Activated CD4-positive, alpha-beta memory T cell treated with anti-CD3 and anti-CD28 coated beads, Interleukin-2, amount 10 ng/mL, durations not matched to agents 7 days and 5 days (primary cell): ENCODE data around the gene PLCB3. TPM values are rescaled to one million over a fixed set of nuclear protein-coding genes. Genes with fewer than 3 reads are reported as not detected.

Source experiments
- CTCF ChIA-PET: fragments of 350-600 bp; sonication (Branson Sonifier 250); formaldehyde crosslinking; loops from one replicate; lab custom pipeline; 2021; ENCODE audit warnings: antibody characterized with exemption, inconsistent platforms; lab: Charles Lee
- POLR2A ChIA-PET: fragments of 350-600 bp; sonication (Branson Sonifier 250); formaldehyde crosslinking; loops from one replicate; lab custom pipeline; 2021; ENCODE audit warnings: antibody characterized with exemption; lab: Charles Lee
- DNase-seq: peaks from one replicate; pipeline ENCODE4 v3.0.0-alpha.2; 2020
- H3K27ac Mint-ChIP-seq: one replicate; pipeline ENCODE4 v1.8.0; 2021; ENCODE audit warnings: mild to moderate bottlenecking, mixed read lengths
- H3K27me3 Mint-ChIP-seq: one replicate; pipeline ENCODE4 v1.8.0; 2021; ENCODE audit warnings: mixed read lengths
- H3K36me3 Mint-ChIP-seq: one replicate; pipeline ENCODE4 v1.8.0; 2021; ENCODE audit warnings: low read depth, mixed read lengths
- H3K4me1 Mint-ChIP-seq: one replicate; pipeline ENCODE4 v1.8.0; 2021; ENCODE audit warnings: mixed read lengths
- H3K4me3 Mint-ChIP-seq: one replicate; pipeline ENCODE4 v1.8.0; 2021; ENCODE audit warnings: mild to moderate bottlenecking, mixed read lengths
- H3K9me3 Mint-ChIP-seq: one replicate; pipeline ENCODE4 v1.8.0; 2021; ENCODE audit warnings: mixed read lengths
- total RNA-seq, 2 experiments: library from RNA; stranded (reverse); gene quantifications; one replicate each; pipeline ENCODE4 v1.2.3, GENCODE V29; 2021

PLCB3 gene
- total RNA-seq, 2 experiments from 2014 or later: 12.5 to 14.0 TPM

DNA sequence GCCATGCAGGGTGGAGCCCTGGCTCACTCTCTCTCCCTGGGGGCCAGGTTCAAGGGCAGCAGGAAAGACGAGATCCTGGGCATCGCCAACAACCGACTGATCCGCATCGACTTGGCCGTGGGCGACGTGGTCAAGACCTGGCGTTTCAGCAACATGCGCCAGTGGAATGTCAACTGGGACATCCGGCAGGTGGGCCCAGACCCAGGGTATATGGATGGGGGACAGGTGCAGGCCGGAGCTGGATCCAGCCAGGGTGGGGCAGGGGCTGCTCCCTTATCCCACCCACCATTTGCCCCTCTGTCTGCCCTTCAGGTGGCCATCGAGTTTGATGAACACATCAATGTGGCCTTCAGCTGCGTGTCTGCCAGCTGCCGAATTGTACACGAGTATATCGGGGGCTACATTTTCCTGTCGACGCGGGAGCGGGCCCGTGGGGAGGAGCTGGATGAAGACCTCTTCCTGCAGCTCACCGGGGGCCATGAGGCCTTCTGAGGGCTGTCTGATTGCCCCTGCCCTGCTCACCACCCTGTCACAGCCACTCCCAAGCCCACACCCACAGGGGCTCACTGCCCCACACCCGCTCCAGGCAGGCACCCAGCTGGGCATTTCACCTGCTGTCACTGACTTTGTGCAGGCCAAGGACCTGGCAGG, 28.2 kb upstream of the PLCB3 start:
- CTCF ChIA-PET: interaction anchor here (0.9 to 1.4 kb wide), 3 partner anchors 9 to 27 kb away, joined by 3 to 4 read pairs (median 4); no protein-coding TSS in a partner anchor
- no peak overlapping the region for H3K4me3 Mint-ChIP-seq
- H3K36me3 Mint-ChIP-seq: peaks cover 24% of the 10 kb centered on the region
- DNase-seq: no peak
- POLR2A ChIA-PET: interaction anchor here (0.9 to 14.6 kb wide), 12 partner anchors 8 to 117 kb away, joined by 3 to 275 read pairs (median 6); partner anchors contain the start of genes CCDC88B, FERMT3, FKBP2 and PPP1R14B
- H3K9me3 Mint-ChIP-seq: no peaks in the 10 kb centered on the region
- H3K4me1 Mint-ChIP-seq: peaks cover 24% of the 10 kb centered on the region
- H3K27me3 Mint-ChIP-seq: no peaks in the 10 kb centered on the region
- H3K27ac Mint-ChIP-seq: no peak overlapping the region

DNA sequence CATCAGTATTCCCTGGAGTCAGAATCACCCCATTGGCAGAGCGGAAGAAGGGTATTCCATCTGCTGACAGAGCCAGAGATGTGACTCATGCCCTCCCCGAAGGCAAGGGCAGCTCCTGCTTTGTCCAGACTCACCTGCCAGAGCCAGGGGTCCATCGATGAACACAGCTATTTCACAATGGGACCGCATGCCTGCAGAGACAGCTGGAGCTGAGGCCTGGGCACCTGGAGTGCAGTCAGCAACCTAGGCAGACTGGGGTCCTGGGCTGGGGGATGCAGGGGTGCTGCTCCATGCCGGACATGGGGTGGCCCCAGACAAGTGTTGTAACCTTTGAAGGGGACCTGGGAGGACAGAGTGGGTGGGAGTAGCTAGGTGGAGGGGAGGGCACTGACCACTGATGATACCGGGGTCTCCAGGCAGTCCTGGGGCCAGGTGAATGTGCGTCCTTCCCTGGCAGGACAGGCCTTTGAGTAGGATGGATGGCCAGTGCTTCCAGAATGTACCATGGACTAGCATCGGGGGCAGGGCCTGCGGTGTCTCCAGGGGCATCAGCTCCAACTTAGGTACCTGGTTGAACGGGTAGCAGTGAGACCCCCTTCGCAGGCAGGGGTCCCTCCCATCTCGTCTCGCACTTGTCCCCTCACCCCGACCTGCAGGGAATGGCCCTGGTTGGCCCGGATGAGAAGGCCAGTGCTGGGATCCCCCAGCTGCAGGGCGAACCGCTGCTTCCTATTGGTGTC, 27.0 kb upstream of the PLCB3 start:
- peak overlapping the region; percentile 58 for H3K27ac Mint-ChIP-seq
- H3K36me3 Mint-ChIP-seq: peaks cover 17% of the 10 kb centered on the region
- no peak for DNase-seq
- peaks cover 30% of the 10 kb centered on the region for H3K4me1 Mint-ChIP-seq
- ChIA-PET CTCF (interaction anchor here (0.9 to 1.4 kb wide), 3 partner anchors 10 to 26 kb away, joined by 3 to 4 read pairs (median 4); no protein-coding TSS in a partner anchor), POLR2A (interaction anchor here (0.8 to 14.6 kb wide), 18 partner anchors 8 to 116 kb away, joined by 3 to 275 read pairs (median 6); partner anchors contain the start of genes CCDC88B, FERMT3, FKBP2 and GPR137)
- no peaks in the 10 kb centered on the region for H3K27me3 Mint-ChIP-seq
- H3K4me3 Mint-ChIP-seq: peak overlapping the region; percentile 88
- no peaks in the 10 kb centered on the region for H3K9me3 Mint-ChIP-seq

DNA sequence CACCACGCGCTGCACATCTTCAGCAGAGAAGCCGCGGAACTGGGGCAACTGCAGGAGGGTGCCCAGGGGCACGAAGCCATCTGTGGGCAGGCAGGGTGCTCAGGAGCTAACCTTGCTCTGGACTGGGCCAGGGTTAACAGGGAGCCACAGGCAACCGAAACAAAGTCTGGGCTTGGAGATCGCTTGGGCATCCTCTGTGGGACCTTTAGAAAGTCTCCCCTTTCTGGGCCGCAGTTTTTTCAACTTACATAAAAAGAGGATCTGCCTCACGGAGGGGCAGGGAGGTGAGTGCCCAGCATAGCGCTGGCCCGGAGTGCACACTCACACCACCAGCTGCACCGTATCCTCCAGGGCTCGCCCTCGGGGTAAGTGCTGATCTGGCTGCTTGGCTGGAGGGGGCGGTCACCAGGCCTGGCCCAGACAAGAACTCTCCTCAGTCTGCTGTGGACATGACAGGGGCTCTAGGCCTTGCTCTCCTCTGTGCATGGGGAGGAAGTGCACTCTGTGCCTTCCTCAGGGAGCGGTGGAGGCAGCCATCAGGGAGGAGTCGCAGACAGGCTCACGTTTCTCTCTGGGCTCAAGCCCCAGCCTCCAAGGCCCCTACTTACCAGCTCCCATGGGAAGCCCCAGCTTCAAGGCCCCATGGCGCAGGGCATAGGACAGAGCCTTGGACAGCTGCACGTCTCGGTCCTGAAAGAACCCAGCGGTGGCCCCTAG, 26.3 kb upstream of the PLCB3 start:
- Mint-ChIP-seq H3K4me1 (peaks cover 36% of the 10 kb centered on the region), H3K4me3 (peak overlapping the region; percentile 88), H3K27ac (peak overlapping the region; percentile 79), H3K27me3 (no peaks in the 10 kb centered on the region), H3K9me3 (no peaks in the 10 kb centered on the region), H3K36me3 (peaks cover 18% of the 10 kb centered on the region)
- POLR2A ChIA-PET: interaction anchor here (0.8 to 14.6 kb wide), 14 partner anchors 9 to 93 kb away, joined by 3 to 275 read pairs (median 10); partner anchors contain the start of genes FERMT3, FKBP2, GPR137 and PLCB3
- CTCF ChIA-PET: no interaction called here
- DNase-seq: no peak

DNA sequence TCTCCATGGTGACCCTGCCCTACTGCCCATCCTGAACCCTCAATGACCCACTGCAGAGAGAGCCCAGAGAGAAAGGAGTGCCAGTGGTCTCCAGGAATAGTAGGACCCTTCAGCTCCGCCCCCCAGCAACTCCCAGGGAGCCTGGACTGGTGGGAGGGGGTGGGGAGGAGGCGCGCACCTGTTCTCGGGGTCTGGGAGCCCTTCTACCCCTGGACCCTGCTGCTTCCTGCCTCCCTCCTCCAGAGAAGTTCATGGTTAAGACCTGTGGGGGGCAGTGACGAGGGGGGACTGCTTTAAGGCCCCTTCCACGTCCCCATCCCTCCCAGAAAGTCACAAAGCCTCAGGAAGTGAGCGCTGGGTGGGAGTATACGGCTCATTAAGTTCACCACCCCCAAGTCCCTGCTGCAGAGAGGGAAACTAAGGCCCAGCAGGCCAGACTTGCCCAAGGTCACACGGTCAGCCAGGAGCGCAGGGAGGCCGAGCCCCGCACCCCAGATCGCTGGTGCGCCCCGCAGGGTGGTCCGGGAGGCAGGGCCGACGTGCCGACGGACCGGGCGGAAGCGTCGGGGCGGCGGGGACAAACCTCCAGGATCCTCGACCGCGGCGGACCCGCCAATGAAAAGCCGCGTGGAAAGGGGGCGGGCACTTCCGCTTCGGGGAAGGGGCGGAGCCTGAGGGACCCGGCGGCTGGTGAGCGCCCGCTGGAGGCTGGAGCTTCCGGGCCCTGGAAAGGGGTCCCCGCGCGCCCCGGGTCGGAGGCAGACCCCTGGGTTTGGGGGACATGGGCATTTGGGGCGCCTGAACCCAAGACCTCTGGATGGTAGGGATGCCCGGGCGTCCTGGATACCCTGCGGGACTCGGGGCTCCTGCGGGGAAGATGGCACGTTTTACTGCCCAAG, 25.5 kb upstream of the PLCB3 start, which contains the start of the genes NUDT22 and TRPT1:
NUDT22 (plus strand) TSS at position 667 of the 899 bp plus-strand sequence. CDS start 379 bp downstream, outside the sequence.
TRPT1 (minus strand) TSS at position 579 of the 899 bp plus-strand sequence; CDS start at position 253, 326 bp downstream.
- H3K4me1 Mint-ChIP-seq: peaks cover 40% of the 10 kb centered on the region
- H3K27me3 Mint-ChIP-seq: no peaks in the 10 kb centered on the region
- peak; percentile 94 for DNase-seq
- CTCF ChIA-PET: interaction anchor here (0.9 to 5.1 kb wide), 9 partner anchors 14 to 92 kb away, joined by 3 to 40 read pairs (median 6); partner anchors contain the start of genes ESRRA, FERMT3, FKBP2 and PLCB3
- H3K36me3 Mint-ChIP-seq: peaks cover 17% of the 10 kb centered on the region
- POLR2A ChIA-PET: interaction anchor here (0.6 to 14.6 kb wide), 19 partner anchors 8 to 1634 kb away, joined by 3 to 275 read pairs (median 8); partner anchors contain the start of genes ESRRA, FERMT3, FKBP2 and GPR137
- H3K27ac Mint-ChIP-seq: peak within 1 kb of the TSS; percentile 79
- H3K4me3 Mint-ChIP-seq: peak within 1 kb of the TSS; percentile 88
- no peaks in the 10 kb centered on the region for H3K9me3 Mint-ChIP-seq

DNA sequence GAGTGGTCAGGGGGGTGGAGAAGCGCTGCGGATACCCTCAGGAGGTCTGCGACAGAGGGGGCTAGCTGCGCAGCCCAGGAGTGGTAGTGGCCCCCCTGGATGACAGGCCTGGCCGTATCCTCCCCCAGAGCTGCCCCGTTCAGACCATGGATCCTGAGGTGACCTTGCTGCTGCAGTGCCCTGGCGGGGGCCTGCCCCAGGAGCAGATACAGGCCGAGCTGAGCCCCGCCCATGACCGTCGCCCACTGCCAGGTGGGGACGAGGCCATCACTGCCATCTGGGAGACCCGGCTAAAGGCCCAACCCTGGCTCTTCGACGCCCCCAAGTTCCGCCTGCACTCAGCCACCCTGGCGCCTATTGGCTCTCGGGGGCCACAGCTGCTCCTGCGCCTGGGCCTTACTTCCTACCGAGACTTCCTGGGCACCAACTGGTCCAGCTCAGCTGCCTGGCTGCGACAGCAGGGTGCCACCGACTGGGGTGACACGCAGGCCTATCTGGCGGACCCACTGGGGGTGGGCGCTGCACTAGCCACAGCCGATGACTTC, 24.8 kb upstream of the PLCB3 start:
- Mint-ChIP-seq H3K27ac (peak overlapping the region; percentile 79), H3K9me3 (no peaks in the 10 kb centered on the region), H3K4me1 (peaks cover 45% of the 10 kb centered on the region), H3K36me3 (peaks cover 17% of the 10 kb centered on the region), H3K27me3 (no peaks in the 10 kb centered on the region), H3K4me3 (peak overlapping the region; percentile 88)
- ChIA-PET POLR2A (interaction anchor here (0.6 to 14.6 kb wide), 16 partner anchors 11 to 1635 kb away, joined by 3 to 275 read pairs (median 9); partner anchors contain the start of genes ESRRA, FERMT3, FKBP2 and PPP1R14B), CTCF (interaction anchor here (0.9 to 5.1 kb wide), 11 partner anchors 15 to 105 kb away, joined by 3 to 40 read pairs (median 6); partner anchors contain the start of genes ESRRA, FERMT3, FKBP2 and PLCB3)
- peak; percentile 74 for DNase-seq

DNA sequence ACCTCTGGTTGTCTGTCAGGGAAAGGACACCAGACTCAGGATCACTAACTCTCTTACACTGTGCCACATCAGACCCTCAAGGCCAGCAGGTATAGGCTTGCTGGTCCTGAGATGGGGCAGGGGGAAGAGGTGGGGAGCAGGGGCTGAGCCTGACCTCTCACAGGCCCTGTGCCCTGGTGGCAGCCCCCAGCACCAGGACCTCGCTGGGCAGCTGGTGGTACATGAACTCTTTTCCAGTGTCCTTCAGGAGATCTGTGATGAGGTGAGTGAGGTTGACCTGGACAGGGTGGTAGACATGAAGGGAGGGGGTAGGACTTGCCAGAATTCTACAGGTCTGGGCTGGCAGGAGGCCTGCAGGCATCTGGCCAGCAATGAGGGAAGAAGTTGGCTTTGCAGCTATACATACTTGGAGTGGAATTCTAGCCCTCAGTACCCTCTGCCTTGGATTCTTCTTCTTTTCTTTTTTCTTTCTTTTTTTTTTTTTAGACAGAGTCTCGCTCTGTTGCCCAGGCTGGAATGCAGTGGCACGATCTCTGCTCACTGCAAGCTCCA, 23.8 kb upstream of the PLCB3 start:
- H3K27me3 Mint-ChIP-seq: no peaks in the 10 kb centered on the region
- CTCF ChIA-PET: interaction anchor here (0.7 to 5.1 kb wide), 9 partner anchors 14 to 1557 kb away, joined by 3 to 40 read pairs (median 6); partner anchors contain the start of genes ESRRA, FERMT3, FKBP2 and PLCB3
- H3K27ac Mint-ChIP-seq: peak overlapping the region; percentile 79
- H3K36me3 Mint-ChIP-seq: peaks cover 17% of the 10 kb centered on the region
- H3K4me1 Mint-ChIP-seq: peaks cover 51% of the 10 kb centered on the region
- DNase-seq: no peak
- POLR2A ChIA-PET: interaction anchor here (0.8 to 14.6 kb wide), 11 partner anchors 10 to 105 kb away, joined by 3 to 275 read pairs (median 17); partner anchors contain the start of genes ESRRA, FERMT3, FKBP2 and PPP1R14B
- H3K4me3 Mint-ChIP-seq: peak overlapping the region; percentile 88
- H3K9me3 Mint-ChIP-seq: no peaks in the 10 kb centered on the region

DNA sequence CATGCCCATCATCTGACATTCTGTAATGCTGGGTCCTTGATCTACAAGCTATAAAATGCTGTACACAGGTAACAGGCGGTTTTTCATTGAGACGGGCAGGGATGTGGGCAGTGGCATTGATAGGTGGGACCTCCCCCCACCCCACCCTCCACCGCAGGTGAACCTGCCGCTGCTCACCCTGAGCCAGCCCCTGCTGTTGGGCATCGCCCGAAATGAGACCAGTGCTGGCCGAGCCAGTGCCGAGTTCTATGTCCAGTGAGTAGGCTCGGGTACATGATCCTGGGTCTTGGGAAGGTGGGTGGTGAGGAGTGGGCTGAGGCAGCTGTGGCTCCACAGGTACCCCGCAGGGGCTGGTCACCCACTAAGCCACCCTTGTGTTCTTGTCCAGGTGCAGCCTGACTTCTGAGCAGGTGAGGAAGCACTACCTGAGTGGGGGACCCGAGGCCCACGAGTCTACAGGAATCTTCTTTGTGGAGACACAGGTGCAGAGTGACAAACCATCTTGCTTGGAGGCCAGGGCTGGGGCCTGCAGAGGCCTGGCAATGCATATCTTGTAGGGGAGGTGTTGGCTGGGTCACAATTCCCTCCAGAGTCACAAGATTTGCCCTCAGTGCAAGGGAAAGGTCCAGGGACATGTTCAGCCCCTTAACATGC, 22.1 kb upstream of the PLCB3 start:
- Mint-ChIP-seq H3K9me3 (no peaks in the 10 kb centered on the region), H3K4me1 (peaks cover 55% of the 10 kb centered on the region), H3K27ac (peak overlapping the region; percentile 81), H3K4me3 (peak overlapping the region; percentile 85), H3K36me3 (peaks cover 18% of the 10 kb centered on the region), H3K27me3 (no peaks in the 10 kb centered on the region)
- POLR2A ChIA-PET: interaction anchor here (1.0 to 6.7 kb wide), 6 partner anchors 14 to 88 kb away, joined by 3 to 49 read pairs (median 4); partner anchors contain the start of genes FERMT3, FKBP2, PRDX5 and STIP1
- CTCF ChIA-PET: interaction anchor here (2.2 to 5.1 kb wide), 2 partner anchors 23 to 75 kb away, joined by 9 to 40 read pairs; partner anchors contain the start of gene FERMT3
- no peak for DNase-seq

DNA sequence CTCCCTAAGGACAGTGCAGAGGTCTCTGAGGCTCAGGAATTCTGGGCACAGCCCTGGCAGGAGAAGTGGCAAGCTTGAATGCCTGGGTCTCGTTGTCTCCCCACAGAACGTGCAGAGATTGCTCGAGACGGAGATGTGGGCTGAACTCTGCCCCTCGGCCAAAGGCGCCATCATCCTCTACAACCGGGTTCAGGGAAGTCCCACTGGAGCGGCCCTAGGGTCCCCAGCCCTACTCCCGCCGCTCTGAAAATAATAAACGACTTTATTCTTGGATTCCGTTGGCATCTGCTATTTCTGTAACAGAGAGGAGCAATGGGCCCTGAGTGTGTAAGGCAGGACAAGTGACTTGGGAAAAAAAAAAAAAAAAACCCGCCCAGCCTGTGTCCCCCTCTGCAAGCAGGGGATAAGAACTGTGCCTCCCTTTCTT, 21.6 kb upstream of the PLCB3 start:
- H3K36me3 Mint-ChIP-seq: peaks cover 18% of the 10 kb centered on the region
- DNase-seq: no peak
- CTCF ChIA-PET: interaction anchor here (2.2 to 5.1 kb wide), 2 partner anchors 24 to 74 kb away, joined by 9 to 40 read pairs; partner anchors contain the start of gene FERMT3
- POLR2A ChIA-PET: interaction anchor here (1.0 to 6.7 kb wide), 7 partner anchors 14 to 88 kb away, joined by 3 to 49 read pairs (median 4); partner anchors contain the start of genes FERMT3, FKBP2, PRDX5 and STIP1
- H3K4me3 Mint-ChIP-seq: peak overlapping the region; percentile 85
- no peaks in the 10 kb centered on the region for H3K9me3 Mint-ChIP-seq
- H3K4me1 Mint-ChIP-seq: peaks cover 53% of the 10 kb centered on the region
- no peaks in the 10 kb centered on the region for H3K27me3 Mint-ChIP-seq
- peak overlapping the region; percentile 81 for H3K27ac Mint-ChIP-seq

DNA sequence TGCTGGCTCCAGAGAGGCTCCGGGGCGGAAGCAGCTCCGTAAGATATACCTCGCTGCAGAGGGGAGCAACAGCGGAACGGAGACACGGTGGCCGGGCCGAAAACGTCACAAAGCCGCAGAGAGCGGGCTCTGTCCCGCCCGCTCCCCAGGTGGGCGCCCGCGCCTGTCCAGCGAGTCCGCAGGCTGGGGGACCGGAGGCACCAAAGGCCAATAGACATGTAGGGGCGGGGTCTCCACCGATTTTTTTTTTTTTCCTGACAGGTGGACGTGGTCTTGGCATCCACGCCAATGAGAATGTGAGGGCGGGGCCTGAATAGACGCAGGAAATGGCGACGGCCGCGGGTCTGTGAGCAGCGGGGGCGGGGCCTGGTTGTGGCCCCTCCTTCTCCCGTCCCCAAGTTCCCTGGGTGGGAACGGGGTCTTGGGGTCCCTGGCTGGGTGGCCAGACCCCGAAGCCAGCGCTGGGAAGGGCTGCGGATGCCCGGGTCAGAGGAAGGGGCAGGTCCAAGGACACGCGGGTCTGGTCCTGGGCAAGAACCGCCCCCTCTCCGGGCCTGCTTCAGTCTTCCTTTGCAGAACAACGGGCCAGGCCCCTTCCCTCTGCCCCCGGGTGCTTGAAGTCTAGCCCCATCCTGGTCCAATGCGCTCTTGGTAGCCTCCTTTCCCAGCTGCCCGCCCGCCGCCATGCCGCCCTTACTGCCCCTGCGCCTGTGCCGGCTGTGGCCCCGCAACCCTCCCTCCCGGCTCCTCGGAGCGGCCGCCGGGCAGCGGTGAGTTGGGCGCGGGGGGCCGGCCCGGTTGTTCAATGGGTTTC, 21.0 kb upstream of the PLCB3 start, which contains the start of gene DNAJC4:
DNAJC4 (plus strand) TSS at position 378 of the 814 bp plus-strand sequence; CDS start at position 685, 307 bp downstream.
- Mint-ChIP-seq H3K4me3 (peak within 1 kb of the TSS; percentile 85), H3K9me3 (no peaks in the 10 kb centered on the region), H3K36me3 (peaks cover 14% of the 10 kb centered on the region), H3K27me3 (no peaks in the 10 kb centered on the region), H3K27ac (peak within 1 kb of the TSS; percentile 81), H3K4me1 (peaks cover 51% of the 10 kb centered on the region)
- CTCF ChIA-PET: interaction anchor here (0.7 to 5.1 kb wide), 3 partner anchors 24 to 1389 kb away, joined by 3 to 40 read pairs (median 9); partner anchors contain the start of gene FERMT3
- peak; percentile 92 for DNase-seq
- POLR2A ChIA-PET: interaction anchor here (1.0 to 6.7 kb wide), 7 partner anchors 13 to 87 kb away, joined by 3 to 49 read pairs (median 4); partner anchors contain the start of genes FERMT3, FKBP2, PRDX5 and STIP1
